Measurements from ENCODE around the gene CARD8. TPM values are rescaled to one million over a fixed set of nuclear protein-coding genes. Genes with fewer than 3 reads are reported as not detected.

CARD8 gene
- total RNA-seq, 1 donor from 2014 or later: 34.0 TPM

DNA sequence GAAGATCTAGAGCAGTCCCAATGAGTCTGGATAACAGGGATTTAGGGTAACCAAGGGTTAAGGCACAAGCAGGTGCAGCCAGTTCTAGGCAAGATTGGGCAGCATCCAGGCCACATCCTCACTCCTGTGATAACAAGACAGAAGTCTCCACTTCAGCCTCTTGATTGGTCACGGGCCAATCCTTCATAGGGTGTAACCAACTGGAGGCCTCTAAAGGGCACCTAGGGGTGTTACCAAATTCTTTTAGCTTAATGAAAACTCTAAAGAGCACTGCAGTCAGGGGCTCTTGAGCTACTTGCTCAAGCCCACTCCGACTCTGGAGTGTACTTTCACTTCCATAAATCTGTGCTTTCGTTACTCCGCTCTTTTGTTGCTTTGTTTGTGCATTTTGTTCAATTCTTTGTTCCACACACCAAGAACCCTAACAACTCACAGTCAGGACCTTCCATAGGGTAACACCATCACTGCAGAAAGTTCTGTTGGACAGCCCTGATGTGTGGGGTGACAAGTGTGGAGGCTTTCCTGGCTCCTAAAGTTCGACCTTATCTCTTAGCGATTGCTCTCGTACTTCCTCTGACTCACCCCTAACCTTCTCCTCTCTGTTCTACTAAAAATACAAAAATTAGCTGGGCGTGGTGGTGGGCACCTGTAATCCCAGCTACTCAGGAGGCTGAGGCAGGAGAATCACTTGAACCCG is 49.2 kb downstream of the CARD8 start:
- DNase-seq: no peak

DNA sequence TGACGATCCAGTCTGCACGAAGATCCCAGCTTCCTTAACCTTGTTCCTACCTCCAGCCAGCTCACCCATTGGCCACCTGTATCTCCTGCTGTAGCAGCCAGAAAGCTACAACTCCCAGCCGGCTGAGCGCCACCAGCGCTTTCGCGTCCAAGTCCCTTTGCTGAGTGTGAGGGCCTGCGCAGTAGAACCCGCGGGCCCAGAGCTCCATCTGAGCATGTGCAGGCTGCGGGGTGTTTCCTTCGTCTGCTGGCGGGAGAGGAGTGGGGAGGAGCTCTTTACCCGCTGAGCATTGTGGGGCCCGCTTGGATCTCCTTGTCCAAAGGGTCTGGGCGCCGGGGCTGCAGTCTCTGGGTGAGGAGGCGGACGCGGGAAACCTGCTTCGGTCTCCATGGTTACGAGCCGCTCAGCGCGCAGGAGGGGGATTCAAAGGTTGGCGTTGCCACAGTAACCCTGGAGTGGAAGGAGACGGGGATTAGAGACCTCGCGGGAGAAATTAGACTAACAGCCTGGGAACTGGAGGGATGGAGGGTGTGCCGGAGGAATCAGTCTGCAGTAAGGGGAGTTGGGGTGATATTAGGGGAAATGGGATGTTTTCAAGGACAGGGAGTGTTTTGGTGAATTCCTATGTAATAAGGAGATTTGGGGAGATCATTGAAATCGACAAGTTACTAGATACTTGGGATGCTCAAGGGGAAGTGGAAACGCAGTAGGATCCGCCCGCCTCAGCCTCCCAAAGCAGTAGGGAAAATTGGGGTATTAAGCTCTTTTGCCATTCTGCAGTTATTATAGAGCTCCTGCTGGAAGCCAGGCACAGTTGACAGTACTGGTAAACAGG is 51.7 kb downstream of the CARD8 start:
- peak; percentile 93 for DNase-seq

DNA sequence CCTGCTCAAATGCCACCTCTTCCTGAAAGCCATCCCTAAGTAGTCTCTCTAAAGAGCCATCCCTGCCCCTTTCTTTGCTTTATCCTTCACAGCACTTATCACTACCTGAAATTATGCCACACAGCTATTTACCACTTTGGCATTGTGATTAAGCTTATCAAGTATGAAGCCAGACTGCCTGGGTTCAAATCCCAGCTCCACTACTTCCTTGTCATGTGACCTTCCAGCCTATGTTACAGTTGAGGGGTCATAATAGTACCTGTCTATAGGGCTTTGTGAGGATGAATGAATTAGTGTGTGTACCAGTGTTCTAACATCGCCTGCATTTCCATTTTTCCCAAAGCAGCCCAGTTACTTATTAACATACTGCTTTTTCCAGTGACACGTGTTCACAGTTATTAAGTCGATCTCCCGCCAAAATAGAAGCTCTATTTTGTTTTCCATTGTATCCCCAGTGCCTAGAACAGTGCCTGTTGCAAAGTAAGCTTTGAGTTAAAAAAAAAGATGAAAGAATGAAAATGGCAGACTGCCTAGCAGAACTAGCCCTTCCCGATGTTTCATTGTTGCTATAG is 52.4 kb downstream of the CARD8 start:
- DNase-seq: no peak

DNA sequence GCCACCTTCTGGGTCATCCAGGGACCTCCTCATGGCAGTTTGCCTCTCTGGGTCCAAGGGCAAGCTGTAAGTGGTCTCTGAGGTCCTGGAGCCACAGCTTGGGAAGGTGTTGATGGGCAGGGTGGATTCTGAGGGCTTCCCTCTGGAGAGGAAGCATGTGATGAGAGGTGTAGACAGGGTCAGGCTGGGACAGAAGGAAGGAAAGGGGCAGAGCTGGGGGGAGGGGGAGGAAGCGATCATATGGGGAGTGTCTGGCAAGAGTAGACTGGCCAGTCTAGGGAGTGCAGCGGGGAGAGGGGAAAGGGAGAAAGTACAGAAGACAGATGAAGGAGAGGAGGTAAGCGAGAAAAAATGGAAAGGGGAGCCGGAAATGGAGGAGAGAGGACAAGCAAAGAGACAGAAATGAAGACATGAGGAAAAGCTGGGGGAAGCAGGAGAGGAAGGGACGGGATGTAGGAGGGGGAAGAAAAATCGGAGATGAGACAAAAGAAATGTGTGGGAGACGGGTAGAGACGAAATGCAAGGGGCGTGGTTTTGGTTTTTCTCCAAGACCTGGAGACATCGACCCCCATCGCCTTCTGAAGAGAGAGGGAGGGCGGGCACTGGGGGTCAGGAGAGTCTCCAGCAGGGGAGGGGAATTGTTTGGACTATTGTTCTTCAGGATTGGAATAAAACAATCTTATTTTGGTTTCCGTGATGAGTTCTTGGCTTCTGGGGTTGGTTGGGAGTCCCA is 58.6 kb downstream of the CARD8 start:
- no peak for DNase-seq

DNA sequence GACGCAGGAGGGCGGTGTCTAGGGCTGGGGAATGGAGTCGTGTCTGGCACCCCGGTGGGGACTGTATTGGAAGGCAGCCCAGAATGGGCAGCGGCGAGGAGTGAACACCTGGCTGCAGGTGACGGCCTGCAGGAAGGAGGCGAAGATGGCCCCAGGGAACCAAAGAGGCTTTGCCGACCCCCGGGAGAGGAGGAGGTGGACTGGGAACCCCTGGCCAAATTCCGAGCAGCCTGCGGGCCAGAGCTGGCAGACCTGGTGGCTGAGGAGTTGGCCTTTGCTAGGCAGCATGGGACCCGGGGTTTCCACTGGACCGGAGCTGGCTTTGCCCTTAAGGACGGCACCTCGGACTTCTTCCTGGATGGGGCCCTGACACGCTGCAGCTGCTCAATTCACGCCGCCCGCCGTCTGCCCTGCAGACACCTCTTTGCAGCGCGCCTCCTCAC is 59.4 kb downstream of the CARD8 start:
- no peak for DNase-seq

DNA sequence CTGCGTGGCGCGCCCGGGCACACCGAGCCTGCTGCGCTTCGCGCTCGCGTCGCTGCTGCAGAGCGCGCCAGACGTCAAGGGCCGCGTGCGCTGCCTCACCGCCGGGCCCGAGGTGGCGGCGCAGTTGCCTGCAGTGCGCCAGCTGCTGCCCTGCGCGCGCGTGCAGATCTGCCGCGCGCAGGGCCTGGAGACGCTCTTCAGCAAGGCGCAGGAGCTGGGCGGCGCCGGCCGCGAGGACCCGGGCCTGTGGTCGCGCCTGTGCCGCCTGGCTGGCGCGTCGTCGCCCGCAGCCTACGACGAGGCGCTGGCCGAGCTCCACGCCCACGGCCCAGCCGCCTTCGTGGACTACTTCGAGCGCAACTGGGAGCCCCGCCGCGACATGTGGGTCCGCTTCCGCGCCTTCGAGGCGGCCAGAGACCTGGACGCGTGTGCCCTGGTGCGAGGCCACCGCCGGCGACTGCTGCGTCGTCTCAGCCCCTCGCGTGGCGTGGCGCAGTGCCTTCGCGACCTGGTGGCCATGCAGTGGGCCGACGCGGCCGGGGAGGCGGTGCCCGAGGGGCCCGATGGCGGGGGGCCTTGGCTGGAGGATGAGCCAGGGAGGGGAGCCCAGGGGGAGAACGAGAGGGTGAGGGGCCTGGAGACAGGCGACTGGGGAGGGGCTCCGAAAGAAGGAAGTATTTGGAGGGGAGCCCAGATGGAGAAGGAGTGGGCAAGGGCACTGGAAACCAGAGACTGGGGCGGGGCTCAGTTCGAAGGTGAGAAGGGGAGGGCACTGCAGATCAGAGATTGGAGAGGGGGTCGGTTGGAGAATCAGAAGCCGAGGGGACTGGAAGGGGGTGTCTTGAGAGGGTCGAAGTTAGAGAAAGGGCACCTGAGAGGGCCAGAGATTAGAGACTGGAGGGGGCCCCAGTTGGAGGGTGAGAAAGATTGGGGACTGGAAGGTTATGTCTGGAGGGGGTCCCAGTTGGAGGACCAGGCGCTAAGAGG is 60.6 kb downstream of the CARD8 start:
- DNase-seq: no peak

DNA sequence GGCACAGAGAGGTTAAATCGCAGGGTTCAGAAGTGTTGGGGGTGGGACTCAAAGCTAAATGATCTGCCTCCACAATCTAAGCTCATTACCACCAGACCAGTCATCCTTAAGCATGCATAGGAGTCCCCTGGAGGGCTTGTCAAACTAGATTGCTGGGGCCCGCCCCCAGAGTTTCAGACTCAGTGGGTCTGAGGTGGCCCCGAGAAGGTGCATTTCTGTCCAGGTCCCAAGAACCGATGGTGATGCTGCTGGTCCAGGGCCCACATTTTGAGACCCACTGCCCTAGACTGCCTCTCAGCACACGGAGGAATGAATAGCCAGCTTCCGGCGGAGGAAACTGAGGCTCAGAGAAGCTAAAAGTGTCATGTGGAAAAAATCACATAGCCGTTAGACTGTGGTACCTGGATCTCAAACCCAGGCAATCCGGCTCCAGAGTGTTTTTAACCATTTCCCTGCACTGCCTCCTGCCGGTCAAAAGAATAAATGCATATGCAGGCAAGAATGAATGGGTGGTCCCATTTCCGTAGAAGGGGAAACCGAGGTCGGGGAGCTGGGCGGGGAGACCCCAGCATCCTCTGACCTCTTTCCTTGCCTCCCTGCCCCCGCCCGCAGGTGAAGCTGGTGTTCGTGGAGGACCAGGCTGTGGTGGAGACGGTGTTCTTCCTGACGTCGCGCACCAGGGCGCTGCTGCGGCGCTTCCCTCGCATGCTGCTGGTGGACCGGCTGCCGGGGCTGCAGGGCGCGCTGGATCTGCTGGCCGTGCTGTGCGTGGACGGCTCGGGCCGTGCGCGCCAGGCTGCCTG is 61.5 kb downstream of the CARD8 start:
- DNase-seq: no peak

DNA sequence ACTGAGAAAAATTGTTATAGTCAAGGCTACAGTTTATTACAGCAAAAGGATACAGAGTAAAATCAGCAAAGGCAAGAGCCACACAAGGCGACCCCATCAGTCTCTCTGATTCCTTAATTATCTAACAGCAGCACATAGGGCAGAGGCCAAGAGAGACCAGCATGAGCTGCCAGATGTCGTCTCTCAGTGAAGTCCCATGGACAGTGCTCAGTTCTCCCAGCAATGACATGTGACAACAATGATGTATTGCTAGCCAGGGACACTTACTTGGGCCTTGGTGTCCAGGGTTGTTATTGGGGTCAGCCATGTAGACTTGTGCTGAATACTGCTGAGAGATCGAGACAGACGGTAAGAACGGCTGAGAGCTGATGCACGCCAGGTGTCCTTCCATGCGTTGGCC is 63.0 kb downstream of the CARD8 start:
- no peak for DNase-seq

DNA sequence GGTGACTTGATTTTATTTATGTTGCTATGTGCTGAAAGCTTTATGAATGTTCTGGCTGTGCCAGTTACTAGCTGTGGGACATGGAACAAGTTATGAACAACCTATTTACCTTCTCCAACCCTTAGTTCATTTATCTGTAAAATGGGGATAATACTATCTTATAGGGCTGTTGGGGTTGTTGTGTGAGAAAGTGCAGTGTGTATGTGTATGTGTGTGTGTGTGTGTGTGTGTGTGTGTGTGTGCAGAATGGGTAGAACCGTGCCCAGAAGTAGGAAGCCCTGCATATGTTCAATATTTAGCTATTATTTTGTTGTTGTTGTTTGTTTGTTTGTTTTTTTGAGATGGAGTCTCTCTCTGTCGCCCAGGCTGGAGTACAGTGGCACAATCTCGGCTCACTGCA is 64.8 kb downstream of the CARD8 start:
- no peak for DNase-seq

DNA sequence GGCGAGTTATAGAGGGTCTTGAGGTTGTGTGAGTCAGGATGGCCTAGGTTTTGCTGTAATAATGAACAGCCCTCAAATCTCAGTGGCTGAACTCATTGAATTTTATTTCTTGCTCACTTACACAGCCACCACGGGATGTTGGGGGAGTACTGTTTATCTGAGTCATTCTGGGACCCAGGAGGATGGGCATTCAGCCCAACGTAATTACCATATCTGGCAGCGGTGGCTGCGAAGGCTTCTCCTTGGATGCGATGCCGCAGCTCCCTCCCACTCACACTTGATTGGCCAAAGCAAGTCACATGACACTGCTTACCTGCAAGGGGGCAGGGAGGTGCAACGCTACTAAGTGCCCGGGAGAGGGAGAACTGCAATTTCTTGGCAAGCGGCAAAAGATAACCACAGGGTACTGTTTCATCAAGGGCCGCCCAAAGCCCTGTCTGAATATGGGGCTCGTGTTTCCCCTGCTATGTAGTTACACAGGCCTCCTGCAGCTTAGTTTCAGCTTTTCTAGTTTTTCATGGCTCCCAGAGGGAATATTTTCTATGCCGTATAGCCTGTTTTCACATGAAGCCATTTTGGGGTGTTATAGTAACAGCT is 65.3 kb downstream of the CARD8 start:
- DNase-seq: no peak

DNA sequence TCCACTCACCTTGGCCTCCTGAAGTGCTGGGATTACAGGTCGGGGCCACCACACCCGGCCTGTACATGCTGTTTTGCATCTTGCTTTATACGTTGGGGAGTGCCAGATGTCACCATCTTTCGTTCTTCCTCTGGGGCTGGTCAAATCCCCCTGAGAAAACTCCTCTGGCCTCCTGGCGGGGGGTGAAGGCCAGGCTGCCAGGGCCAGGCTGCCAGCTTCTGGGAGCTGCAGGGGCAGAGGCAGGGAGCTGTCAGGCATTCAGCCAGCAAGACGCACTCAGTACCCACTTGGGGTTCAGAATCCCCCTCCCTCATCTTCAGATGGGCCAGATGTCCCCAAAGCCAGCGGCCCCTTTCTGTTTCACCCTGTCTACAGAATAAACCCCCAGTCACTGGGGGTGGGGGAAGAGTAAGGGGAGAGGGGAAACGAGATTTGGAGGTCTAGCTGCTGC is 69.1 kb downstream of the CARD8 start:
- DNase-seq: no peak

DNA sequence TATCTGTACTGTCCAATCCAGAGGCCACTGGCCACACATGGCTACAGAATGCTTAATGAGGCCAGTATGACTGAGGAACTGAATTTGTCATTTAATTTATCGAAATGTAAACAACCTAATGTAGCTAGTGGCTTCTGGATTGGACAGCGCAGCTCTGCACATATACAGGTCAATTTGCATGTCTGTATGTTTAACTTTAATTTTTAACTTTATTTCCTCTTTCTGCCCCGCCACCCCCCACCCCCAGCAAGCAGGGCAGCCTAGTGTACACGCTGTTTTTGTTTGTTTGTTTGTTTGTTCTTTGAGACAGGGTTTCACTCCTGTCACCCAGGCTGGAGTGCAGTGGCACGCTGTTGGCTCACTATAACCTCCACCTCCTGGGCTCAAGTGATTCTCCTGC is 69.7 kb downstream of the CARD8 start:
- DNase-seq: no peak

DNA sequence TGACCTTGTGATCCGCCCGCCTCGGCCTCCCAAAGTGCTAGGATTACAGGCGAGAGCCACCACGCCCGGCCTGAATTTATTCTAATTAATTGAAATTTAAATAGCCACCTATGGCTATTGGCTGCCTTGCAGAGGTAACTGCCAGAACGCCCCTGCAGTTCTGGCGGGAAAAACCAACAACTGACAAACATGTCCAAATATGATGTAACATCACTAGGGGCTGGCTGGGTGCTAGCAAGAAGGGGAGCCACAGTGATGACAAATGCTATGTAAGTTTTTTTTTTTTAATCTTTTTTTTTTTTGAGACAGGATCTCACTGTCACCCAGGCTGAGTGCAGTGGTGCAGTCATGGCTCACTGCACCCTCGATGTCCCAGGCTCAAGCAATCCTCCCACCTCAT is 72.4 kb downstream of the CARD8 start:
- no peak for DNase-seq

DNA sequence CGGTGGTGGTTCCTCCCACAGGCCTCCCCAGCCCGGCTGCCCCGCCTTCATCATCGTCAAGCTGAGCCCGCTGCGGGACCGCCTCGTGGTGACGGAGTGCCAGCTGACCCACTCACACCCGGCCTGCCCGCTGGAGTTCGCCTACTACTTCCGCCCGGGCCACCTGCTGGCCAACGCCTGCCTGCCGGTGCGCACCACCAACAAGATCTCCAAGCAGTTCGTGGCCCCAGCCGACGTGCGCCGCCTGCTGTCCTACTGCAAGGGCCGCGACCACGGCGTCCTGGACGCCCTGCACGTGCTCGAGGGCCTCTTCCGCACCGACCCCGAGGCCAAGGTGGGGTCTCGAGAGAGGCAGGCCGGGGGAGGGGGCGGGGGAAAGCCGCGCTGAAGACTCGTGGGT is 73.3 kb downstream of the CARD8 start:
- DNase-seq: no peak

DNA sequence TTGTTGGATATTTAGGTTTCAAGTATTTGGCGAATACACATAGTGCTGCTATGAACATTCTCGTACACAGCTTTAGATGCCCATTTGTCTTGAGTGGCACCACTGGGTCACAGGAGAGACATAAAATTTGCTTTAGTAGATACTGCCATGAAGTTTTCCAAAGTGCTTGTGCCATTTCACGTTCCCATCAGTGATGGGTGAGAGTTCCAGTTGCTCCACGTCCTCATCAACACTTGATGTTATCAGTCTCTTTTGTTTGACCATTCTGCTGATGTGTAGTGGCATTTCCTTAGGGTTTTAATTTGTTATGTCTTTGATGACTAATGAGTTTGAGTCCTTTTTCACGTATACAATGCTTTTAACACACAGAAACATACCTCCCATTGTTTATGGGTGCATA is 74.2 kb downstream of the CARD8 start:
- DNase-seq: no peak

DNA sequence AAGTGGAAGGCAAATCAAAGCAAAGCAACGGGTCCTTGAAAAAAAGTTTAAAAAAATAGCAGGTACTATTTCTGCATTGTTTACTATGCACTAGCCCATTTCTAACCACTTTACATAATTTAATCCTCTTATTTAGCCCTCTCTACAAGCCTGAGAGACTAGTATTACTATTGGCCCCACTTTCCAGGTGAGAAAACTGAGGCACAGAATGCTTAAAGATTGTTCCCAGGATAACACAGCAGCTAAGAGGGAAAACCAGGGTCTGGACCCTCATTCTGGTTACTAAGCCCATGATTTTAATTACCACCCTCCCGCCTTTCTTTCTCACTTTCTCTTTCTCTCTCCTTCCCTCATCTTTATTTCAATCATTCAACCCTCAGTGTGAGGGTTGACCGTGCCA is 79.5 kb downstream of the CARD8 start:
- no peak for DNase-seq

DNA sequence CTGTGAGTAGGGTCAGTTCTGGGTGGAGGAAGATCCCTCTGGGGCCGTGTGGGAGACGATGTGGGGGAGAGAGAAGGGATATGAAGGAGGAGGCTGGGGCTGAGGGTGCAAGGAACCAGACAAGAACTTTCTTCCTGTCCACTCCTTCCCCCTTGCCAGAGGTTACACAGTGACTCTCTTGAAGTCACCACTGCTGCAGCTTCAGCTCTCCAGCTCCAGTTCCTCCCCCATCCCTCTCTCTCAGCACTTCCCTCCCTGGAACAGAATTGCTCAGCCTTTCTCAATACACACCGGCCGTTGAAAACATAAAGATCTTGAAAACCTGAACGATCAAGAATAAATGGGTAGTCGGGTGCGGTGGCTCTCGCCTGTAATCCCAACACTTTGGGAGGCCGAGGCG is 80.1 kb downstream of the CARD8 start:
- no peak for DNase-seq

DNA sequence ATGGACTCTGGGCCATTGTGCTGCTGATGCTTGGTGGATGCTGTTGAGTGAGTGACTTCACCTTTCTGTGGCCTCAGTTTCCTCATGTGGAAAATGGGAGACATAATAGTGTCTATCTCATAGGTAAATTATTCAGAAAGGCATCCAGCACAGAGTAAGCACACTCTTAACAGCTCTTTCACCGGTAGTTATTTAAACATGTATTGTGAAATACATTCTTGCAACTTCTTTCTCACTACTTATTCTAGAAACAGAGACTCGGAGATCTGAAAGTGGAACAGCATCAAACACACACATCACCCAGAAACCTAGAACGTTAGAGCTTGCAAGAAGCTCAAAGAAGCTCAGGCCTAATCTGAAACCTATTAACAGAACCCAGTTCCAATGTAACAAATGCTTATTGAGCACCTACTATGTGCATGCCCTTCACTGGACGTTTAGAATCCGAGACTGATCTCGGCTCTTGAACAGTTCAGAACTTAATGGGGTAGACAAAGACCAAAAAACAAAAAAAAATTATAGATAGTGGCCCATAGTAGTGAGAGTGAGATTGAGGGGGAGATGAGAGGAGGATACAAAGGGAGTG is 81.2 kb downstream of the CARD8 start:
- no peak for DNase-seq

DNA sequence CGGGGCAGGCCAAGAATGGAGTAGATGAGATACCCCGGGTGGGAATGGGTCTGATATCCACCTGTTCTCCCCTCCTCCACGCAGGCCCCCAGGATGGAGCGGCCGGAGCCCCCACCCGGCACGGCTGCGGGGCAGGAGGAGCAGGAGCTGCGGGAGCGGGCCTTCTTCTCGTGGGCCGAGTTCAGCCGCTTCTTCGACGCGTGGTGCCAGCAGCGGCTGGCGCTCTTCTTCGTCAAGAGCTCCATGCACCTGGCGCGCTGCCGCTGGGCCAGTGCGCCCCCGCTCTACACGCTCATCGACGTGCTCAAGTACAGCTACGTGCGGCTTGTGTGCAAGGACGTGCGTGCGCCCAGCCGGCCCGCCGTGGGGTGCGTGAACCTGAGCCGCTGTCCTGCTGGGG is 84.0 kb downstream of the CARD8 start:
- no peak for DNase-seq
